GM12865 (cell line): Measurements from ENCODE around the gene THRAP3.
A peak's percentile ranks its signal among the peaks of the same experiment; 100 is the strongest.
"Not testable (repeated sequence)": the region's sequence is repeated elsewhere in the genome, so short reads cannot be mapped to it uniquely, and the experiment has no call there.

Experiments
- DNase-seq: peaks from one replicate; pipeline ENCODE4 v3.0.0; 2010; ENCODE audit warnings: low read depth
- H3K4me3 ChIP-seq: 2 replicates; pipeline ENCODE4 v1.5.1; 2011; ENCODE audit warnings: mild to moderate bottlenecking, low read depth, low read length, control low read depth
- CTCF ChIP-seq: IDR thresholded peaks from 2 replicates; pipeline ENCODE4 v1.5.1; 2011; ENCODE audit warnings: low read length, control low read depth, low read depth, inconsistent platforms; ENCODE audit not compliant: insufficient read depth; ENCODE audit errors: missing control alignments

The THRAP3 gene

GRCh38 chr1:36223381-36223995, 755 bp upstream of the THRAP3 start:
- TF ChIP-seq CTCF, result no peak
- peak overlapping the region; percentile 60 for H3K4me3 ChIP-seq
- DNase-seq, result peak; percentile 85

DNA sequence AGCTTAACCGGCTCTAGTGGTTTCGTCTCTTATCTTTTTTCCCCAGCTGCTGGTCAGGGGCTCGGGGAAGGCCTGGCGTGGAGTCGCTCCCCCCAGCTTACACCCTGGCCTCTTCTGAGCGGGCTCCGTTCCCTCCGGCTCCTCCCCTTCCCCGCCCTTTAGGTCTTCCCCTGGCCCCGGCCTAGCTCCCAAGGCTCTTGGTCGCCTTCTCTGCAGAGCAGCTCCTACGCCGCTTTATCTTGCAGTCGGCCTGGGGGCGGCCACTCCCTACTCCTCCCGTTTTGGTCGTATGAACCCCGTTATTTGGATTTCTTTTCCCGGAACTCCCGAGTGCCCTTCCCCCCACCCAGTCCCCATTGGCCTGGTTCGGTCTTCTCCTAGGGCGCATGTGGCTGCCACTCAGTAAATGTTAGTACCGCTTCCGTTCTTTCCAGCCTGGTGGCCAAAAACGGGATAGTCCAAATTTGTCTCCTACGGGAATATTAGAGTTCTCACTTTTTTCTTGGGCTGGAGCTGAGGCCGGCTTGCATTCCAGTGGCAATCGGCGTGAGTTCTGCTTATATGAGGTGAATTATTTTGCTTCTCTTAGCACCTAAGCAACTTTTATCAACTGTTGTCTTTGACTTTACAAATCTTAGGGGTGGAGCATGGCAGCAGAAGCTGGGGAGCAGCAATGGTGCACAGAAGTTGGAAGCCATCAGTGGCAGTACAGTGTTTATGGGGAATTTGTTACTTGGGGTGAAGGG, 467 bp downstream of the THRAP3 start:
- peak overlapping the region; percentile 66 for H3K4me3 ChIP-seq
- no peak for DNase-seq
- TF ChIP-seq CTCF, result peak; percentile 24

DNA sequence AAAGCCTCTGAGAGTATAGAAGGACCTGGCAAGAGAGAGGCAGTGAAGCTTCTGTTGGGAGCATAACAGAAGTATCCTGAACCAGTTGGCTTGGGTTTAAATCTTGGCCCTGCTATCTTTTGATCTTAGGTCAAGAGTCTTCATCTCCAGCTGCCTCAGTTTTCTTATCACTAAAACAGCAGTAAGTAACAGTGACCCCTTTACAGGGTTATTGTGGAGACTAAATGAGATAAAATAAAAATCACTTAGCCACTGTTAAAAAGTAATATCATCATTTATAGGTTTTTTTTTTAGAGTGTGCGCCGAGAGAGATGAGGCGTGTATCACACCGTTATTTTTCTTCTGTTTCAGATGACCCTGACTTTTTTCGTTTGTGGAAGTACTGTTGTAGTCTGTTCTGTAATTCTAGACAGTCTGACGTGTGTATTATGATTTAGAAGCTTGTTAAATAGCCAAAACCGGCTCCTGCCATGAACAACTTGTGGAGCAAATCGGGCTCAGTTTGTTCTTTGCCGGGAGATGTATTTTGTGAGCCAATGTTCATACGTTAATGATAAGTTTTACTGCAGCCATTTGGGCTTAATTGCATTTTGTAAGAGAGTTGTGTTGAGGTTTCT, 1.1 kb downstream of the THRAP3 start:
- DNase-seq, result no peak
- no peak for TF ChIP-seq CTCF
- H3K4me3 ChIP-seq, result peak overlapping the region; percentile 66

DNA sequence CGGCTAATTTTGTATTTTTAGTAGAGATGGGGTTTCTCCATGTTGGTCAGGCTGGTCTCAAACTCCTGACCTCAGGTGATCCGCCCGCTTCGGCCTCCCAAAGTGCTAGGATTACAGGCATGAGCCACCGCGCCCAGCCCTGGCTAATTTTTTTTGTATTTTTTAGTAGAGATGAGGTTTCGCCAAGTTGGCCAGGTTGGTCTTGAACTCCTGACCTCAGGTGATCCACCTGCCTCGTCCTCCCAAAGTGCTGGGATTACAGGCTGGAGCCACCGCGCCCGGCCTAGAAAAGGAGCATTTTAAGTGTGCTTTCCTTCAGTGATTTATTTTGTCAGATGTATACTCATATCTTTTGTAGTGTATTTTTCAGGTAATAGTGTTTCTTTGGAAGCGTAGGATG, 6.0 kb downstream of the THRAP3 start:
- DNase-seq, H3K4me3 ChIP-seq: not testable (repeated sequence)

GRCh38 chr1:36231191-36231590, 6.9 kb downstream of the THRAP3 start:
- no peak overlapping the region for H3K4me3 ChIP-seq
- no peak for DNase-seq
- no peak for TF ChIP-seq CTCF

DNA sequence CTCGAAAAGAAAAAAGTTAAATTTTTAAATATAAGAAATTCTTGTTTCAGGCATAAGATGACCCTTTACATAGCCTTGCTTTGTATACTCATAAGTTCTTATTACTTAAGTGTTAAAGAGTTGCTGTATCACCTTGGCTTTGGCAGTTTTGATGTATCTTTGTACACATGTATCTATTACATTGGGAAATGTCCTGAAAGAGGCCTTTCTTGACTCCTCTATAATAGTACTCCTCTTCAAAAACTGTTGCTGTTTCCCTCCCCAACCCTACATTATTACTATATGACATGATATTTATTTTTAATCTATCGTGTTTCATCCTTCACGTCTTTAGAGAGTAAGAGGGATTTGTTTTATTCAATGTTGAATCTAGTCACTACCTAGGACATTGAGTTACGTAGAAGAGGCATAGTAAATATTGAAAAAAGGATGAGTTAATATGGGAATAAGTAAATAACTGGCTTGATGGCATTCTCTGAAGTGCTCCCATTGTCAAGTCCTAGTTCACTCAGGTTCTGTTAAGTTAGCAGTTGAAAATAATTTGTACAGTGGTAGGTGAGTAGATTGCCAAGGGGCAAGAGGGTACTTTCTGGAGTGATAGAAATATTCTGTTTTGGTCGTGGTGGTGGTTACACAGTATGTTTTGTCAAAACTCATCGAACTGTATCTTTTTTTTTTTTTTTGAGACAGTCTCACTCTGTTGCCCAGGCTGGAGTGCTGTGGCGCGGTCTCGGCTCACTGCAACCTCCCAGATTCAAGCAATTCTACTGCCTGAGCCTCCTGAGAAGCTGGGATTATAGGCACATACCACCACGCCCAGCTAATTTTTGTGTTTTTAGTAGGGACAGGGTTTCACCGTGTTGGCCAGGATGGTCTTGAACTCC, 8.2 kb downstream of the THRAP3 start:
- H3K4me3 ChIP-seq, result no peak overlapping the region
- no peak for TF ChIP-seq CTCF
- no peak for DNase-seq

- no peak for DNase-seq
- no peak for TF ChIP-seq CTCF
- H3K4me3 ChIP-seq, result no peak overlapping the region
These were observed 12.1 kb downstream of the THRAP3 start for GRCh38 chr1:36236302-36236701.
